Measurements from ENCODE around the gene IP6K2. TPM values are rescaled to one million over a fixed set of nuclear protein-coding genes. Genes with fewer than 3 reads are reported as not detected.

The IP6K2 gene
- total and polyA plus RNA-seq, 2 experiments from 2014 or later = 97.0 to 97.4 TPM

DNA sequence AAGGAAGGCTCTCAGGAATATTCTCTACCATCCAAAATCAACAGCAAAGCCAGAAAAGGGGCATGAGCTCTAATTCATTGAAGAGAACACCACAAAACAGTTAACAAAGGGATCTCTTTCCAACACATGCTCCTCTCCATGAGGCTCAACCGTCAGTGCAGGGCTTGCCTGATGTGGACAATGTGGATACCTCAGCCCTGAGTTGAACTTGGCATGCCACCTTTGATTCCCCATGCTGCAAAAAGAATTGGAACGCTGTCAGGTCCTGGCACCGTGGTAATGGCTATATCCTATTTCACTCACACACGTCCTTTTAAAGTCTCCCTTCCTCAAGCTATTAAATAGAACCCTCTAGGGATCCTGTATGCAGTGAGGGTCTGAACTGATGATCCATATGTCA lies 30.7 kb upstream of the IP6K2 start (continued):
- TF ChIP-seq ZNF331 (CRISPR knock-in tag; IDR thresholded peaks at IDR 0.05; ENCODE audit: low read depth) (no peak), EZH2 (IDR thresholded peaks at IDR 0.05; ENCODE audit: low read depth, unreplicated experiment) (no peak), CREB1 (CRISPR knock-in tag; IDR thresholded peaks at IDR 0.05; ENCODE audit: low read depth) (no peak)
- TF ChIP-seq, protein P1, sequence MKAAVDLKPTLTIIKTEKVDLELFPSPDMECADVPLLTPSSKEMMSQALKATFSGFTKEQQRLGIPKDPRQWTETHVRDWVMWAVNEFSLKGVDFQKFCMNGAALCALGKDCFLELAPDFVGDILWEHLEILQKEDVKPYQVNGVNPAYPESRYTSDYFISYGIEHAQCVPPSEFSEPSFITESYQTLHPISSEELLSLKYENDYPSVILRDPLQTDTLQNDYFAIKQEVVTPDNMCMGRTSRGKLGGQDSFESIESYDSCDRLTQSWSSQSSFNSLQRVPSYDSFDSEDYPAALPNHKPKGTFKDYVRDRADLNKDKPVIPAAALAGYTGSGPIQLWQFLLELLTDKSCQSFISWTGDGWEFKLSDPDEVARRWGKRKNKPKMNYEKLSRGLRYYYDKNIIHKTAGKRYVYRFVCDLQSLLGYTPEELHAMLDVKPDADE (IDR thresholded peaks at IDR 0.05) = no peak

DNA sequence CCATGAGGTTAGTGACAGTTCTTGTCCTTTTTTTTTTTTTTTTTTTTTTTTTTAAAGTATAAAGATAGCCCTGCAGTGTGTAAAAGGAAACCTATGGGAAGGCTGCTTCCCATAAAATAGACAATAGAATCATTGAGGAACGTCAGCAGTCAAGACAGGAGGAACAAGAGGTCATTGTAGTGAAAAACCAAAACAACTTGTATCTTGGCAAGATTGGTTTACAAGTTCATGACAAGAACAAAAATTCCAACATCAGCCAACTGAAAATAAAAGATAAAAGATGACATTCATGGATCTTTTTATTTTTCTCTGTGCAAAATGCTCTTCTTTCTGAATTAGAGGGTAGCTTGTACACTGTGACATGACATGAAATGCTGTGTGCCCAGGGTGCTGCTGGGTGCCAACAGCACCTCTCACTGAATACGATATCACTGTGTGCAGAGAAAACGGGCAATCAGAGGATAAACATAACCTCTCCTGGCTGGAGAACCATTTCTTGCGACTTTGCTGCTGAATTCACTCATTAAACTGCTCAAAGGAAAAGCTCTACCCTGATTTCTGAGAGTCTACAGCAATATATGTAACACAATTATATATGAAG lies 30.1 kb upstream of the IP6K2 start:
- Mint-ChIP-seq H3K4me3 (no peak overlapping the region), H3K36me3 (ENCODE audit: low read depth) (peaks cover 7% of the 10 kb centered on the region; the same call in 2 of the 3 replicates), H3K4me1 (no peaks in the 10 kb centered on the region), H3K27ac (no peak overlapping the region), H3K9me3 (peaks cover 3% of the 10 kb centered on the region; the same call in 1 of the 3 replicates), H3K27me3 (ENCODE audit: insufficient read depth, low read depth, poor library complexity) (no peaks in the 10 kb centered on the region)
- Histone ChIP-seq H2AFZ (no peak overlapping the region), H3K4me3 (no peak overlapping the region), H3K27me3 (ENCODE audit: insufficient read depth) (no peaks in the 10 kb centered on the region), H3K4me2 (no peak overlapping the region), H3K9me2 (ENCODE audit: insufficient read depth) (no peaks in the 10 kb centered on the region), H3K27ac (ENCODE audit: low read depth) (no peak overlapping the region), H3K4me1 (ENCODE audit: insufficient read depth) (no peaks in the 10 kb centered on the region), H4K20me1 (replicated peaks; ENCODE audit: insufficient read depth) (no peaks in the 10 kb centered on the region), H3K79me2 (replicated peaks; ENCODE audit: insufficient read depth) (no peaks in the 10 kb centered on the region), H3F3A (replicated peaks; ENCODE audit: low read depth) (no peaks in the 10 kb centered on the region), H3K36me3 (ENCODE audit: insufficient read depth) (no peaks in the 10 kb centered on the region)
- ATAC-seq (no peak), DNase-seq (ENCODE audit: low spot score) (no peak)
- TF ChIP-seq, protein P2, sequence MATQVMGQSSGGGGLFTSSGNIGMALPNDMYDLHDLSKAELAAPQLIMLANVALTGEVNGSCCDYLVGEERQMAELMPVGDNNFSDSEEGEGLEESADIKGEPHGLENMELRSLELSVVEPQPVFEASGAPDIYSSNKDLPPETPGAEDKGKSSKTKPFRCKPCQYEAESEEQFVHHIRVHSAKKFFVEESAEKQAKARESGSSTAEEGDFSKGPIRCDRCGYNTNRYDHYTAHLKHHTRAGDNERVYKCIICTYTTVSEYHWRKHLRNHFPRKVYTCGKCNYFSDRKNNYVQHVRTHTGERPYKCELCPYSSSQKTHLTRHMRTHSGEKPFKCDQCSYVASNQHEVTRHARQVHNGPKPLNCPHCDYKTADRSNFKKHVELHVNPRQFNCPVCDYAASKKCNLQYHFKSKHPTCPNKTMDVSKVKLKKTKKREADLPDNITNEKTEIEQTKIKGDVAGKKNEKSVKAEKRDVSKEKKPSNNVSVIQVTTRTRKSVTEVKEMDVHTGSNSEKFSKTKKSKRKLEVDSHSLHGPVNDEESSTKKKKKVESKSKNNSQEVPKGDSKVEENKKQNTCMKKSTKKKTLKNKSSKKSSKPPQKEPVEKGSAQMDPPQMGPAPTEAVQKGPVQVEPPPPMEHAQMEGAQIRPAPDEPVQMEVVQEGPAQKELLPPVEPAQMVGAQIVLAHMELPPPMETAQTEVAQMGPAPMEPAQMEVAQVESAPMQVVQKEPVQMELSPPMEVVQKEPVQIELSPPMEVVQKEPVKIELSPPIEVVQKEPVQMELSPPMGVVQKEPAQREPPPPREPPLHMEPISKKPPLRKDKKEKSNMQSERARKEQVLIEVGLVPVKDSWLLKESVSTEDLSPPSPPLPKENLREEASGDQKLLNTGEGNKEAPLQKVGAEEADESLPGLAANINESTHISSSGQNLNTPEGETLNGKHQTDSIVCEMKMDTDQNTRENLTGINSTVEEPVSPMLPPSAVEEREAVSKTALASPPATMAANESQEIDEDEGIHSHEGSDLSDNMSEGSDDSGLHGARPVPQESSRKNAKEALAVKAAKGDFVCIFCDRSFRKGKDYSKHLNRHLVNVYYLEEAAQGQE (IDR thresholded peaks at IDR 0.05; ENCODE audit: unreplicated experiment) = no peak
- TF ChIP-seq, protein P3, sequence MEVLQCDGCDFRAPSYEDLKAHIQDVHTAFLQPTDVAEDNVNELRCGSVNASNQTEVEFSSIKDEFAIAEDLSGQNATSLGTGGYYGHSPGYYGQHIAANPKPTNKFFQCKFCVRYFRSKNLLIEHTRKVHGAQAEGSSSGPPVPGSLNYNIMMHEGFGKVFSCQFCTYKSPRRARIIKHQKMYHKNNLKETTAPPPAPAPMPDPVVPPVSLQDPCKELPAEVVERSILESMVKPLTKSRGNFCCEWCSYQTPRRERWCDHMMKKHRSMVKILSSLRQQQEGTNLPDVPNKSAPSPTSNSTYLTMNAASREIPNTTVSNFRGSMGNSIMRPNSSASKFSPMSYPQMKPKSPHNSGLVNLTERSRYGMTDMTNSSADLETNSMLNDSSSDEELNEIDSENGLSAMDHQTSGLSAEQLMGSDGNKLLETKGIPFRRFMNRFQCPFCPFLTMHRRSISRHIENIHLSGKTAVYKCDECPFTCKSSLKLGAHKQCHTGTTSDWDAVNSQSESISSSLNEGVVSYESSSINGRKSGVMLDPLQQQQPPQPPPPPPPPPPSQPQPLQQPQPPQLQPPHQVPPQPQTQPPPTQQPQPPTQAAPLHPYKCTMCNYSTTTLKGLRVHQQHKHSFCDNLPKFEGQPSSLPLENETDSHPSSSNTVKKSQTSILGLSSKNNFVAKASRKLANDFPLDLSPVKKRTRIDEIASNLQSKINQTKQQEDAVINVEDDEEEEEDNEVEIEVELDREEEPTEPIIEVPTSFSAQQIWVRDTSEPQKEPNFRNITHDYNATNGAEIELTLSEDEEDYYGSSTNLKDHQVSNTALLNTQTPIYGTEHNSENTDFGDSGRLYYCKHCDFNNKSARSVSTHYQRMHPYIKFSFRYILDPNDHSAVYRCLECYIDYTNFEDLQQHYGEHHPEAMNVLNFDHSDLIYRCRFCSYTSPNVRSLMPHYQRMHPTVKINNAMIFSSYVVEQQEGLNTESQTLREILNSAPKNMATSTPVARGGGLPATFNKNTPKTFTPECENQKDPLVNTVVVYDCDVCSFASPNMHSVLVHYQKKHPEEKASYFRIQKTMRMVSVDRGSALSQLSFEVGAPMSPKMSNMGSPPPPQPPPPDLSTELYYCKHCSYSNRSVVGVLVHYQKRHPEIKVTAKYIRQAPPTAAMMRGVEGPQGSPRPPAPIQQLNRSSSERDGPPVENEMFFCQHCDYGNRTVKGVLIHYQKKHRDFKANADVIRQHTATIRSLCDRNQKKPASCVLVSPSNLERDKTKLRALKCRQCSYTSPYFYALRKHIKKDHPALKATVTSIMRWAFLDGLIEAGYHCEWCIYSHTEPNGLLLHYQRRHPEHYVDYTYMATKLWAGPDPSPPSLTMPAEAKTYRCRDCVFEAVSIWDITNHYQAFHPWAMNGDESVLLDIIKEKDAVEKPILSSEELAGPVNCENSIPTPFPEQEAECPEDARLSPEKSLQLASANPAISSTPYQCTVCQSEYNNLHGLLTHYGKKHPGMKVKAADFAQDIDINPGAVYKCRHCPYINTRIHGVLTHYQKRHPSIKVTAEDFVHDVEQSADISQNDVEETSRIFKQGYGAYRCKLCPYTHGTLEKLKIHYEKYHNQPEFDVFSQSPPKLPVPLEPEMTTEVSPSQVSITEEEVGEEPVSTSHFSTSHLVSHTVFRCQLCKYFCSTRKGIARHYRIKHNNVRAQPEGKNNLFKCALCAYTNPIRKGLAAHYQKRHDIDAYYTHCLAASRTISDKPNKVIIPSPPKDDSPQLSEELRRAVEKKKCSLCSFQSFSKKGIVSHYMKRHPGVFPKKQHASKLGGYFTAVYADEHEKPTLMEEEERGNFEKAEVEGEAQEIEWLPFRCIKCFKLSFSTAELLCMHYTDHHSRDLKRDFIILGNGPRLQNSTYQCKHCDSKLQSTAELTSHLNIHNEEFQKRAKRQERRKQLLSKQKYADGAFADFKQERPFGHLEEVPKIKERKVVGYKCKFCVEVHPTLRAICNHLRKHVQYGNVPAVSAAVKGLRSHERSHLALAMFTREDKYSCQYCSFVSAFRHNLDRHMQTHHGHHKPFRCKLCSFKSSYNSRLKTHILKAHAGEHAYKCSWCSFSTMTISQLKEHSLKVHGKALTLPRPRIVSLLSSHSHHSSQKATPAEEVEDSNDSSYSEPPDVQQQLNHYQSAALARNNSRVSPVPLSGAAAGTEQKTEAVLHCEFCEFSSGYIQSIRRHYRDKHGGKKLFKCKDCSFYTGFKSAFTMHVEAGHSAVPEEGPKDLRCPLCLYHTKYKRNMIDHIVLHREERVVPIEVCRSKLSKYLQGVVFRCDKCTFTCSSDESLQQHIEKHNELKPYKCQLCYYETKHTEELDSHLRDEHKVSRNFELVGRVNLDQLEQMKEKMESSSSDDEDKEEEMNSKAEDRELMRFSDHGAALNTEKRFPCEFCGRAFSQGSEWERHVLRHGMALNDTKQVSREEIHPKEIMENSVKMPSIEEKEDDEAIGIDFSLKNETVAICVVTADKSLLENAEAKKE (CRISPR knock-in tag; IDR thresholded peaks at IDR 0.05) = no peak
- no peak for TF ChIP-seq CREB1 (CRISPR knock-in tag; IDR thresholded peaks at IDR 0.05; ENCODE audit: low read depth)
- TF ChIP-seq EZH2 (IDR thresholded peaks at IDR 0.05; ENCODE audit: low read depth, unreplicated experiment) = no peak
- no peak for TF ChIP-seq JUNB (IDR thresholded peaks at IDR 0.05; ENCODE audit: unreplicated experiment)
- TF ChIP-seq, protein P1 (IDR thresholded peaks at IDR 0.05) = no peak
- TF ChIP-seq, protein P4, sequence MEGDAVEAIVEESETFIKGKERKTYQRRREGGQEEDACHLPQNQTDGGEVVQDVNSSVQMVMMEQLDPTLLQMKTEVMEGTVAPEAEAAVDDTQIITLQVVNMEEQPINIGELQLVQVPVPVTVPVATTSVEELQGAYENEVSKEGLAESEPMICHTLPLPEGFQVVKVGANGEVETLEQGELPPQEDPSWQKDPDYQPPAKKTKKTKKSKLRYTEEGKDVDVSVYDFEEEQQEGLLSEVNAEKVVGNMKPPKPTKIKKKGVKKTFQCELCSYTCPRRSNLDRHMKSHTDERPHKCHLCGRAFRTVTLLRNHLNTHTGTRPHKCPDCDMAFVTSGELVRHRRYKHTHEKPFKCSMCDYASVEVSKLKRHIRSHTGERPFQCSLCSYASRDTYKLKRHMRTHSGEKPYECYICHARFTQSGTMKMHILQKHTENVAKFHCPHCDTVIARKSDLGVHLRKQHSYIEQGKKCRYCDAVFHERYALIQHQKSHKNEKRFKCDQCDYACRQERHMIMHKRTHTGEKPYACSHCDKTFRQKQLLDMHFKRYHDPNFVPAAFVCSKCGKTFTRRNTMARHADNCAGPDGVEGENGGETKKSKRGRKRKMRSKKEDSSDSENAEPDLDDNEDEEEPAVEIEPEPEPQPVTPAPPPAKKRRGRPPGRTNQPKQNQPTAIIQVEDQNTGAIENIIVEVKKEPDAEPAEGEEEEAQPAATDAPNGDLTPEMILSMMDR (conservative IDR thresholded peaks at IDR 0.05; ENCODE audit: low read depth in 2 of 2) = no peak
- no peak for TF ChIP-seq NANOG (IDR thresholded peaks at IDR 0.05; ENCODE audit: borderline replicate concordance)
- TF ChIP-seq STAT1 (IDR thresholded peaks at IDR 0.05; ENCODE audit: unreplicated experiment) = no peak

Data from GM23338 (cell line).